ENCODE data around the gene CMTM2. TPM values are rescaled to one million over a fixed set of nuclear protein-coding genes. Genes with fewer than 3 reads are reported as not detected.
"Not testable (repeated sequence)": the region's sequence is repeated elsewhere in the genome, so short reads cannot be mapped to it uniquely, and the experiment has no call there.

Gene CMTM2
- total RNA-seq, 2 donors from 2014 or later = not detected

- no peaks in the 10 kb centered on the region for H3K4me1 ChIP-seq (ENCODE audit: control insufficient read depth, insufficient read depth, low read length)
- H3K4me3 ChIP-seq (ENCODE audit: low read length) = no peak overlapping the region
- 89% methylated on average over 2 of the region's 2 CpGs; no CpG with 5 or more reads in 1 of the 2 experiments for WGBS, 2 experiments (ENCODE audit: insufficient coverage in 1 of 2, insufficient read length in 1 of 2)
- H3K27ac ChIP-seq (ENCODE audit: low read depth, low read length) = no peak overlapping the region
- Mint-ChIP-seq H3K9me3 (no peaks in the 10 kb centered on the region), H3K27ac (no peak overlapping the region), H3K36me3 (ENCODE audit: low read depth) (peaks cover 30% of the 10 kb centered on the region), H3K4me1 (no peaks in the 10 kb centered on the region), H3K27me3 (ENCODE audit: insufficient read depth) (peaks cover 1% of the 10 kb centered on the region), H3K4me3 (no peak overlapping the region)
- no peak for TF ChIP-seq CTCF (conservative IDR thresholded peaks at IDR 0.05)
- H3K36me3 ChIP-seq (ENCODE audit: control insufficient read depth, insufficient read depth, low read length) = peaks cover 14% of the 10 kb centered on the region
- no peak overlapping the region for H3K9ac ChIP-seq (ENCODE audit: extremely low read depth, low read length, poor library complexity, severe bottlenecking)
- no peaks in the 10 kb centered on the region for H3K9me3 ChIP-seq (ENCODE audit: control insufficient read depth, low read length)
- H3K27me3 ChIP-seq (ENCODE audit: control insufficient read depth, insufficient read depth, low read length, poor library complexity, severe bottlenecking) = no peaks in the 10 kb centered on the region
- no peak for DNase-seq
These were observed 16.3 kb upstream of the CMTM2 start for GRCh38 chr16:66562986-66563385.

DNA sequence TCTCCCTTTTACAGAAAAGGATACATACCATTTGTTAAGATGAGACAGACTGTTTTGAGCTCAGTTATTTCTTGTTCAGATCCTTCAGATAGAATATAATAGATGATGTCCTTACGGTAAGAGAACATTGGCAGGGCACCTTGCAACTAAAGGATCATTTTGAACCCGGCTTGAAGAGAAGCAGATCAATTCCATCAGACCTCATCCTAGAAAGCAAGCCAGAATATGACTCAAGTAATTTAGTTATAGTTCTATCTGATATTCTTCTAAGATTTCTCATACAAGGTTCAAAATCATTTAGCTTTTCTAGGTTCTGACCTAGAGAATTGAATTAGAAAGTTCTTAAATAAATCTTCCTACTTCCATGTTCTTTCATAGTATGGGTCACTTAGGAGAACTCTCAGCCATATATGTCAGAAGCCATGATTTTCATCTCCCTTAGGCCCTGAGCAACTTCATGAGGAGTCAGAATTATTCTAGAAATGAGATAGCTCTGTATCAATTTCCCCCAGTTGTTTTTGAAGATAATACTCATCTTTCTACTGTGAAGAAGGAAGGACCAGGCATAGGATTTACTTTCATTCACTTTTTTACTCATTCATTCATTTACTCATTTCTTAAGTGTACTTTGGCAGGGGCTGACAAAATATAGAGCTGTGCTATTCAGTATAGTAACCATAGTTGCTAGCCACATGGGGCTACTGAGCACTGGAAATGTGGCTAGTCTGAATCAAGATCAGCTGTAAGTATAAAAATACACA, 15.5 kb upstream of the CMTM2 start:
- no peaks in the 10 kb centered on the region for H3K9me3 ChIP-seq (ENCODE audit: control insufficient read depth, low read length)
- no peaks in the 10 kb centered on the region for H3K4me1 ChIP-seq (ENCODE audit: control insufficient read depth, insufficient read depth, low read length)
- no peak overlapping the region for H3K4me3 ChIP-seq (ENCODE audit: low read length)
- H3K36me3 ChIP-seq (ENCODE audit: control insufficient read depth, insufficient read depth, low read length) = peaks cover 8% of the 10 kb centered on the region
- no peaks in the 10 kb centered on the region for H3K27me3 ChIP-seq (ENCODE audit: control insufficient read depth, insufficient read depth, low read length, poor library complexity, severe bottlenecking)
- peaks cover 1% of the 10 kb centered on the region for H3K27me3 Mint-ChIP-seq (ENCODE audit: insufficient read depth)
- H3K9ac ChIP-seq (ENCODE audit: extremely low read depth, low read length, poor library complexity, severe bottlenecking) = no peak overlapping the region
- H3K4me3 Mint-ChIP-seq = no peak overlapping the region
- no peak overlapping the region for H3K27ac Mint-ChIP-seq
- WGBS, 2 experiments (ENCODE audit: insufficient coverage in 1 of 2, insufficient read length in 1 of 2) = 93 to 100% methylated on average over 1 to 2 of the region's 2 CpGs
- no peak overlapping the region for H3K27ac ChIP-seq (ENCODE audit: low read depth, low read length)
- DNase-seq = no peak
- H3K4me1 Mint-ChIP-seq = no peaks in the 10 kb centered on the region
- no peak for TF ChIP-seq CTCF (conservative IDR thresholded peaks at IDR 0.05)
- H3K36me3 Mint-ChIP-seq (ENCODE audit: low read depth) = peaks cover 26% of the 10 kb centered on the region
- H3K9me3 Mint-ChIP-seq = no peaks in the 10 kb centered on the region

DNA sequence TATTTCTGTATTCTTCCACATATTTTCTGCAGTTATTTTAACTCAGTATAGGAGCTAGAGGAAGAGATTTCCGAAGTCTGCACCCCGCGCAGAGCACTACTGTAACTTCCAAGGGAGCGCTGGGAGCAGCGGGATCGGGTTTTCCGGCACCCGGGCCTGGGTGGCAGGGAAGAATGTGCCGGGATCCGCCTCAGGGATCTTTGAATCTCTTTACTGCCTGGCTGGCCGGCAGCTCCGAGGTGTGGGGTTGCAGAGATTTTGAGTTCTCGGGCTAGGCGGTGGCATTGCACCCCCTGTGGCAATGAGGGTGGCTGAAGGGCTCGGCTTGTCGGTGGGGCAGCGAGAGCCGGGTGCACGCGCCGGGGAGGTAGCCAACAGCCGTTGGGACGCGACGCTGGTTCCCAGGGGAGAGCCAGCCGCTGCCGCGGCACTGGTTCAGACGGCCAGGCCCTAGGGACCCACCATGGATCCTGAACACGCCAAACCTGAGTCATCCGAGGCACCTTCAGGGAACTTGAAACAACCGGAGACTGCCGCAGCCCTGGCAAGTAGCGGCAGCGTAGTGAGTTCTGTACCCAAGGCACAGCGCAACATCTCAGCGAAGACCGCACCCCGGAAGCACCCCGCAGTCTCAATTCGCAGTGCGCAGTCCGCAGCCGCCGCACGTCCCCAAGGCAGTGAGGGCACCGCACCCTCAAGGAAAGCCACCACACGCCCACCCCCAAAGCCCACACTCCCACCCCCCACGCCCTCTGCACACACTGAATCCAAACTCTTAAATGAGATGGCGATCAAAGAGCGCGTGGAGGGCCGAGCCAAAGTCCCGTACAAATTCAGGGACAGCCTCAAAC, 13.0 kb upstream of the CMTM2 start, which contains the start of gene CMTM1:
CMTM1 (plus strand) TSS at position 389 of the 851 bp plus-strand sequence; CDS start at position 464, 75 bp downstream.
- H3K36me3 ChIP-seq (ENCODE audit: control insufficient read depth, insufficient read depth, low read length) = peaks cover 8% of the 10 kb centered on the region
- H3K4me3 ChIP-seq (ENCODE audit: low read length) = no peak within 1 kb of the TSS
- H3K27ac ChIP-seq (ENCODE audit: low read depth, low read length) = no peak within 1 kb of the TSS
- H3K4me1 Mint-ChIP-seq = no peaks in the 10 kb centered on the region
- H3K27me3 Mint-ChIP-seq (ENCODE audit: insufficient read depth) = peaks cover 1% of the 10 kb centered on the region
- H3K36me3 Mint-ChIP-seq (ENCODE audit: low read depth) = peaks cover 24% of the 10 kb centered on the region
- 97 to 98% methylated on average over 34 to 54 of the region's 54 CpGs for WGBS, 2 experiments (ENCODE audit: insufficient coverage in 1 of 2, insufficient read length in 1 of 2)
- no peak for TF ChIP-seq CTCF (conservative IDR thresholded peaks at IDR 0.05)
- no peaks in the 10 kb centered on the region for H3K27me3 ChIP-seq (ENCODE audit: control insufficient read depth, insufficient read depth, low read length, poor library complexity, severe bottlenecking)
- no peak for DNase-seq
- H3K9me3 ChIP-seq (ENCODE audit: control insufficient read depth, low read length) = no peaks in the 10 kb centered on the region
- H3K27ac Mint-ChIP-seq = no peak within 1 kb of the TSS
- no peaks in the 10 kb centered on the region for H3K9me3 Mint-ChIP-seq
- no peaks in the 10 kb centered on the region for H3K4me1 ChIP-seq (ENCODE audit: control insufficient read depth, insufficient read depth, low read length)
- H3K9ac ChIP-seq (ENCODE audit: extremely low read depth, low read length, poor library complexity, severe bottlenecking) = no peak within 1 kb of the TSS
- no peak within 1 kb of the TSS for H3K4me3 Mint-ChIP-seq

DNA sequence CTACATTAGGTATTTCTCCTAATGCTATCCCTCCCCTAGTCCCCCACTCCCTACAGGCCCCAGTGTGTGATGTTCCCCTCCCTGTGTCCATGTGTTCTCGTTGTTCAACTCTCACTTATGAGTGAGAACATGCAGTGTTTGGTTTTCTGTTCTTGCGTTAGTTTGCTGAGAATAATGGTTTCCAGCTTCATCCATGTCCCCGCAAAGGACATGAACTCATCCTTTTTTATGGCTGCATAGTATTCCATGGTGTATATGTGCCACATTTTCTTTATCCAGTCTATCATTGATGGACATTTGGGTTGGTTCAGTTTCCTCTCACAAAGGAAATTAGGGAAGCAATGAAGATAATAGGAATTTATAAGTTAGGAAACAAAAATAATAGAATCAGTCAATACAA, 12.0 kb upstream of the CMTM2 start:
- H3K4me1 Mint-ChIP-seq; H3K36me3 ChIP-seq (ENCODE audit: control insufficient read depth, insufficient read depth, low read length); H3K9me3 ChIP-seq (ENCODE audit: control insufficient read depth, low read length); H3K4me3 ChIP-seq (ENCODE audit: low read length); H3K27ac ChIP-seq (ENCODE audit: low read depth, low read length); H3K27ac Mint-ChIP-seq; H3K4me1 ChIP-seq (ENCODE audit: control insufficient read depth, insufficient read depth, low read length); DNase-seq; H3K4me3 Mint-ChIP-seq; H3K9me3 Mint-ChIP-seq; H3K27me3 ChIP-seq (ENCODE audit: control insufficient read depth, insufficient read depth, low read length, poor library complexity, severe bottlenecking); H3K9ac ChIP-seq (ENCODE audit: extremely low read depth, low read length, poor library complexity, severe bottlenecking); H3K27me3 Mint-ChIP-seq (ENCODE audit: insufficient read depth): not testable (repeated sequence)
- peaks cover 20% of the 10 kb centered on the region for H3K36me3 Mint-ChIP-seq (ENCODE audit: low read depth)
- WGBS, 2 experiments (ENCODE audit: insufficient coverage in 1 of 2, insufficient read length in 1 of 2) = 90% methylated on average over 1 of the region's 3 CpGs; no CpG with 5 or more reads in 1 of the 2 experiments

Data from endodermal cell (in vitro differentiated cells).